IgD-negative memory B cell (primary cell): ENCODE results near the gene SUMO3. TPM values are rescaled to one million over a fixed set of nuclear protein-coding genes. Genes with fewer than 3 reads are reported as not detected.

Experiments
- H3K27ac Mint-ChIP-seq, 3 donors: one replicate each; pipeline ENCODE4 v1.8.0; 2020 to 2022; ENCODE audit warnings: mild to moderate bottlenecking in 3 of 3, mixed read lengths in 3 of 3, moderate library complexity in 1 of 3
- H3K27me3 Mint-ChIP-seq: one replicate; pipeline ENCODE4 v1.8.0; 2021; ENCODE audit warnings: mixed read lengths
- H3K36me3 Mint-ChIP-seq: one replicate; pipeline ENCODE4 v1.8.0; 2020; ENCODE audit warnings: mild to moderate bottlenecking, mixed read lengths
- H3K4me1 Mint-ChIP-seq, 3 donors: one replicate each; pipeline ENCODE4 v1.8.0; 2020 to 2022; ENCODE audit warnings: mixed read lengths in 3 of 3, mild to moderate bottlenecking in 1 of 3
- H3K4me3 Mint-ChIP-seq, 4 donors: one replicate each; pipeline ENCODE4 v1.8.0; 2020 to 2022; ENCODE audit warnings: mild to moderate bottlenecking in 4 of 4, mixed read lengths in 4 of 4, moderate library complexity in 3 of 4
- H3K9me3 Mint-ChIP-seq, 3 donors: one replicate each; pipeline ENCODE4 v1.8.0; 2020 to 2021; ENCODE audit warnings: mixed read lengths in 3 of 3, mild to moderate bottlenecking in 1 of 3
- polyA plus RNA-seq: library from polyadenylated mRNA; unstranded; fragments of 300-500 nt; fragmentation: Illumina TruSeq; gene quantifications from one replicate; pipeline ENCODE4 v1.2.3, GENCODE V29; 2021

SUMO3 gene
- polyA plus RNA-seq, 1 donor from 2014 or later: 92.3 TPM

GRCh38 chr21:44792702-44793591 lies 24.9 kb downstream of the SUMO3 start:
- Mint-ChIP-seq H3K36me3 (peaks cover 4% of the 10 kb centered on the region), H3K4me1 (peaks cover 34 to 40% (median 38%) of the 10 kb centered on the region in 3 donors), H3K27ac (peak overlapping the region; percentile 14 to 65 (median 63)), H3K9me3 (no peaks in the 10 kb centered on the region), H3K27me3 (no peaks in the 10 kb centered on the region), H3K4me3 (peak overlapping the region in 2 of 4 donors; percentile 9 to 14)

DNA sequence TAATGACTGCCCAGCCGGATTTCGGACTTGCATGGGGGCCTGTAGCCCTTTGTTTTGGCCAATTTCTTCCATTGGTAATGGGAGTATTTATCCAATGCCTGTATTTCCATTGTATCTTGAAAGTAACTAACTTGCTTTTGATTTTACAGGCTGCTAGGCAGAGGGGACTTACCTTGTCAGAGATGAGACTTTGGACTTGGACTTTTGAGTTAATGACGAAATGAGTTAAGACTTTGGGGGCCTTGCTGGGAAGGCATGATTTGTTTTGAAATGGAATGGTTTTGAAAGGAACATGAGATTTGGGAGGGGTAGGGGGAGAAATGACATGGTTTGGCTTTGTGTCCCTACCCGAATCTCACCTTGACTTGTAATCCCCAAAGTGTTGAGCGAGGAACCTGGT lies 25.9 kb downstream of the SUMO3 start:
- Mint-ChIP-seq H3K27me3 (no peaks in the 10 kb centered on the region), H3K9me3 (no peaks in the 10 kb centered on the region), H3K36me3 (peaks cover 4% of the 10 kb centered on the region), H3K4me1 (peaks cover 34 to 37% (median 36%) of the 10 kb centered on the region in 3 donors), H3K27ac (peak overlapping the region in 1 of 3 donors; percentile 56), H3K4me3 (no peak overlapping the region)

- no peaks in the 10 kb centered on the region for H3K9me3 Mint-ChIP-seq
Observed at GRCh38 chr21:44791246-44791645, 26.6 kb downstream of the SUMO3 start.

GRCh38 chr21:44790368-44790767 lies 27.5 kb downstream of the SUMO3 start:
- peak overlapping the region in 3 of 4 donors; percentile 17 to 38 (median 19) for H3K4me3 Mint-ChIP-seq
- peaks cover 29 to 35% (median 32%) of the 10 kb centered on the region in 3 donors for H3K4me1 Mint-ChIP-seq
- H3K27me3 Mint-ChIP-seq: no peaks in the 10 kb centered on the region
- H3K27ac Mint-ChIP-seq: peak overlapping the region in 1 of 3 donors; percentile 36
- H3K9me3 Mint-ChIP-seq: no peaks in the 10 kb centered on the region
- H3K36me3 Mint-ChIP-seq: no peaks in the 10 kb centered on the region

More at GRCh38 chr21:44791246-44791645, 26.6 kb downstream of the SUMO3 start:
- Mint-ChIP-seq H3K36me3 (peaks cover 2% of the 10 kb centered on the region), H3K27ac (peak overlapping the region in 2 of 3 donors; percentile 36 to 53), H3K4me3 (no peak overlapping the region), H3K4me1 (peaks cover 31 to 34% (median 33%) of the 10 kb centered on the region in 3 donors), H3K27me3 (no peaks in the 10 kb centered on the region)

GRCh38 chr21:44789880-44790279 lies 28.0 kb downstream of the SUMO3 start:
- Mint-ChIP-seq H3K27ac (peak overlapping the region in 2 of 3 donors; percentile 36 to 86), H3K9me3 (no peaks in the 10 kb centered on the region), H3K27me3 (no peaks in the 10 kb centered on the region), H3K4me3 (peak overlapping the region in 2 of 4 donors; percentile 38 to 74), H3K36me3 (peaks cover 3% of the 10 kb centered on the region), H3K4me1 (peaks cover 29 to 36% (median 32%) of the 10 kb centered on the region in 3 donors)

DNA sequence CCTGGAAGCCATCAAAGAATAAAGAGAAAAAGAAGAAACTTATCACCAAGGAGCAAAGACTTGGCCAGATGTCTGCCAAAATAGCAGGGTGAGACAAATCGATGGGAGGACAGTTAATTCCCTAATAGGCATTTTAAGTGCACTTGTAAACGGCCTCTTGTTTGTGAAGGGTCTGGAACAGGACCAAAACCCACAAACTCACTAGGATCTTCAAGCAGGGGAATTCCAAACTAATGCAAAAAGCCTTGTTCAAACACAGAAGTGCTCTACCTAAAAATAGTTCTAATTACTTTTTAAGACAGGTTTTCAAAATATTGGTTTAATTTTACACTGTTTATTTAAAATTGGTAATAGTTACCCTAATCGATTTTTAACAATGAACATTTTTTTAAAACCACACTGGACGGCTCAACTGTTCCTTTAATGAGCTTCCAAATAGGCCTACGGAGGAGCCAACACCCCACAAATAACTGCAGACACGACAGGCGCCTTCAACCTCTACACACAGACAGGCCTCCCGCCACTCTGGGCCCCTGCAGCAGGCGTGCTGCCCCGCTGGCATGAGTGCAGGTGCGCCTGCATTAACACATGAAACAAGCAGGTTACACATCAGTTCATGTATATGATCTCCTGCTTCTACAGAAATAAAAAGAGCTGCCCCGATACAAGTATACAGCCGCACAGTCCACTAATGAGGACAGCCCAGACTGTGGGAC lies 32.1 kb downstream of the SUMO3 start:
- H3K9me3 Mint-ChIP-seq: no peaks in the 10 kb centered on the region
- no peak overlapping the region for H3K4me3 Mint-ChIP-seq
- no peaks in the 10 kb centered on the region for H3K27me3 Mint-ChIP-seq
- H3K4me1 Mint-ChIP-seq: peaks cover 21 to 27% (median 24%) of the 10 kb centered on the region in 3 donors
- peak overlapping the region in 1 of 3 donors; percentile 62 for H3K27ac Mint-ChIP-seq
- H3K36me3 Mint-ChIP-seq: peaks cover 5% of the 10 kb centered on the region

DNA sequence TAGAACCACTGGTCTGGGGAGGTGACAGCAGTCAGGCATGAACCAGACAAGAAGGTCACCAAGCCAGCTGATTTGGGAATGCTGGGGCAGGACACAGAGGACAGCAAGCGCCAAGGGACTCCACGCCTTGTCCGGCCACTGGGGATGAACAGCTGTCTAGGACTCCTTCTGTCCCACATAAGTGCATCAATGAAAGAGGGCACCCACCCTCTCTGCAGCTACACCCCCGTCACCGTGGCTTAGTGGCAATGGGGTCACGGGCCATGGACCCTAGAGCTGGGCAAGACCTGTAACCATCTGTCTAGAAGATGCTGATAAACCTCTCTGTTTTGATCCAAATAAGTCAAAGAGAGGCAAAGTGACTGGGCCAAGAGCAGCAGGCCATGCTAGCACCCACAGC lies 33.1 kb downstream of the SUMO3 start:
- H3K27me3 Mint-ChIP-seq: no peaks in the 10 kb centered on the region

DNA sequence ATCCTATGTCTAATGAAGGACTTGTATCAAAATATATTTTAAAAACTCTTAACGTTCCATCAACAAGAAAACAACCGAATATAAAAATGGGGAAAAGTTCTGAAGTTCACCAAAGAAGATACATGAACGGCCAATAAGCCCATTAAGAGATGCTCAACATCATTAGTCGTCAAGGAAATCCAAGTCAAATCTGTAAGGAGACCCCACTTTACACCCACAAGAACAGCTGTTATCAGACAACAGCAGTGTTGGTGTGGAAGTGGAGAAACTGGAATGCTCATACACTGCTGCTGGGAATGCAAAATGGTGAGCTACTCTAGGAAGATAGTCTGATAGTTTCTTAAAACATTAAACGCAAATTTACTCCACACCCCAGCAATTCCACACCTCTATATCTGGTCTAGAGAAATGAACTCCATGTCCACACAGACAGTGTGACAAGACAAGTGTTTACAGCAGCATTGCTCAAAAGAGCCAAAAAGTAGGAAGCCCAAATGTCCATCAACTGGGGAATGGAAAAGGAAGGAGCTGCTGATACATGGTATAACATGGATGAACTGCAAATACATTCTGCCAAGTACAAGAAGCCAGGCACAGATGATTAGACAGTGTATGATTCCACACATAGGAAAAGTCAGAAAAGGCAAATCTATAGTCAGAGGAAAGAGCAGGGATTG lies 34.7 kb downstream of the SUMO3 start:
- Mint-ChIP-seq H3K36me3 (peaks cover 5% of the 10 kb centered on the region), H3K4me1 (peaks cover 5 to 12% (median 9%) of the 10 kb centered on the region in 3 donors), H3K27ac (peak overlapping the region in 1 of 3 donors; percentile 36), H3K27me3 (no peaks in the 10 kb centered on the region), H3K9me3 (no peaks in the 10 kb centered on the region), H3K4me3 (no peak overlapping the region)

More for the DNA sequence above, 33.1 kb downstream of the SUMO3 start:
- Mint-ChIP-seq H3K27ac (no peak overlapping the region), H3K36me3 (peaks cover 5% of the 10 kb centered on the region), H3K4me1 (peaks cover 11 to 18% (median 15%) of the 10 kb centered on the region in 3 donors), H3K9me3 (no peaks in the 10 kb centered on the region), H3K4me3 (no peak overlapping the region)

- Mint-ChIP-seq H3K27me3 (no peaks in the 10 kb centered on the region), H3K36me3 (peaks cover 5% of the 10 kb centered on the region), H3K9me3 (no peaks in the 10 kb centered on the region), H3K27ac (no peak overlapping the region), H3K4me3 (no peak overlapping the region), H3K4me1 (peaks cover 4 to 9% (median 8%) of the 10 kb centered on the region in 3 donors)
Observed at GRCh38 chr21:44780767-44781459, 36.9 kb downstream of the SUMO3 start.

DNA sequence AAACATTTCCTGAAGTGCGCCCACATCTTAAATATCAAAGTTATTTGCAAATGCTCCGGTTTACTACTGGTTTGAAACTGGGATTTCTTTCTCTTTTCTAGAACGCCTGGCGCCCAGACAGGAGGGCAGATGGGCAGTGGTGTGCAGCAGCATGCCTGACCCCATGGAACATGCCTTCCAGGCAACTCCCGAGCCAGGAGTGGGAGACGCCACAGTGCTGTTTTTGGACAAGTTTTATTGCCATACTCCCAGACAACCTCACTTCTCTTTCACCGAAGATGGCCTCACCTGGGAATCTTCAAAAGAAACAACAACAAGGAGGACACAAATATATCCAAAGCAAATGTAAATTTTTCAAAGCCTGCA lies 37.7 kb downstream of the SUMO3 start:
- peaks cover 4 to 6% (median 5%) of the 10 kb centered on the region in 3 donors for H3K4me1 Mint-ChIP-seq
- no peaks in the 10 kb centered on the region for H3K27me3 Mint-ChIP-seq
- H3K9me3 Mint-ChIP-seq: no peaks in the 10 kb centered on the region
- peak overlapping the region in 1 of 4 donors; percentile 28 for H3K4me3 Mint-ChIP-seq
- H3K36me3 Mint-ChIP-seq: peaks cover 3% of the 10 kb centered on the region
- H3K27ac Mint-ChIP-seq: no peak overlapping the region

- Mint-ChIP-seq H3K27ac (no peak overlapping the region), H3K27me3 (no peaks in the 10 kb centered on the region), H3K4me1 (peaks cover 4 to 6% (median 5%) of the 10 kb centered on the region in 3 donors), H3K4me3 (no peak overlapping the region), H3K9me3 (no peaks in the 10 kb centered on the region), H3K36me3 (peaks cover 2% of the 10 kb centered on the region)
Observed at GRCh38 chr21:44779417-44780136, 38.3 kb downstream of the SUMO3 start.

- Mint-ChIP-seq H3K4me3 (no peak overlapping the region), H3K27ac (no peak overlapping the region), H3K9me3 (no peaks in the 10 kb centered on the region), H3K4me1 (peaks cover 4 to 6% (median 5%) of the 10 kb centered on the region in 3 donors), H3K36me3 (peaks cover 2% of the 10 kb centered on the region), H3K27me3 (no peaks in the 10 kb centered on the region)
Observed at GRCh38 chr21:44778983-44779382, 38.9 kb downstream of the SUMO3 start.

GRCh38 chr21:44778499-44778911 lies 39.4 kb downstream of the SUMO3 start:
- H3K27ac Mint-ChIP-seq: no peak overlapping the region
- H3K27me3 Mint-ChIP-seq: no peaks in the 10 kb centered on the region
- H3K4me3 Mint-ChIP-seq: no peak overlapping the region
- no peaks in the 10 kb centered on the region for H3K9me3 Mint-ChIP-seq
- peaks cover 2% of the 10 kb centered on the region for H3K36me3 Mint-ChIP-seq
- peaks cover 4 to 6% (median 5%) of the 10 kb centered on the region in 3 donors for H3K4me1 Mint-ChIP-seq

GRCh38 chr21:44778094-44778493 lies 39.8 kb downstream of the SUMO3 start:
- Mint-ChIP-seq H3K27me3 (no peaks in the 10 kb centered on the region), H3K27ac (no peak overlapping the region), H3K36me3 (peaks cover 2% of the 10 kb centered on the region)

More at GRCh38 chr21:44778094-44778493, 39.8 kb downstream of the SUMO3 start:
- peaks cover 2 to 5% (median 4%) of the 10 kb centered on the region in 3 donors for H3K4me1 Mint-ChIP-seq
- H3K4me3 Mint-ChIP-seq: no peak overlapping the region
- no peaks in the 10 kb centered on the region for H3K9me3 Mint-ChIP-seq
